Measurements from ENCODE around the gene DDX42.

- TF ChIP-seq CTCF (IDR thresholded peaks at IDR 0.05; ENCODE audit: low read depth, low read length, poor library complexity, severe bottlenecking): no peak
- TF ChIP-seq EZH2phosphoT487 (IDR thresholded peaks at IDR 0.05; ENCODE audit: borderline replicate concordance, low read length): no peak
Observed at GRCh38 chr17:63830278-63830677, 56.3 kb downstream of the DDX42 start.

Measured in DOHH2 (cell line).